Measurements from ENCODE around the gene GLUD2.
"Not testable (repeated sequence)": the region's sequence is repeated elsewhere in the genome, so short reads cannot be mapped to it uniquely, and the experiment has no call there.

Gene GLUD2

DNA sequence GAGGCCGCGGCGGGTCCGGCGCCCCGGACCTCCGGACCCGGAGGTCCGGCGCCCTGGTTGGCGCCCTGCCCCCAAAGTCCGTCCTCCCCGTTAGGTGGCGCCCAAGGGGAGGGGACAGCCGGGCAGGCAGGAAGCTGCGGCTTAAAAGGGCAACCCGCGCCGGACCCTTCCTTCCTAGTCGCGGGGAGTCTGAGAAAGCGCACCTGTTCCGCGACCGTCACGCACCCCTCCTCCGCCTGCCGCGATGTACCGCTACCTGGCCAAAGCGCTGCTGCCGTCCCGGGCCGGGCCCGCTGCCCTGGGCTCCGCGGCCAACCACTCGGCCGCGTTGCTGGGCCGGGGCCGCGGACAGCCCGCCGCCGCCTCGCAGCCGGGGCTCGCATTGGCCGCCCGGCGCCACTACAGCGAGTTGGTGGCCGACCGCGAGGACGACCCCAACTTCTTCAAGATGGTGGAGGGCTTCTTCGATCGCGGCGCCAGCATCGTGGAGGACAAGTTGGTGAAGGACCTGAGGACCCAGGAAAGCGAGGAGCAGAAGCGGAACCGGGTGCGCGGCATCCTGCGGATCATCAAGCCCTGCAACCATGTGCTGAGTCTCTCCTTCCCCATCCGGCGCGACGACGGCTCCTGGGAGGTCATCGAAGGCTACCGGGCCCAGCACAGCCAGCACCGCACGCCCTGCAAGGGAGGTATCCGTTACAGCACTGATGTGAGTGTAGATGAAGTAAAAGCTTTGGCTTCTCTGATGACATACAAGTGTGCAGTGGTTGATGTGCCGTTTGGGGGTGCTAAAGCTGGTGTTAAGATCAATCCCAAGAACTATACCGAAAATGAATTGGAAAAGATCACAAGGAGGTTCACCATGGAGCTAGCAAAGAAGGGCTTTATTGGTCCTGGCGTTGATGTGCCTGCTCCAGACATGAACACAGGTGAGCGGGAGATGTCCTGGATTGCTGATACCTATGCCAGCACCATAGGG lies at the start of gene GLUD2:
TSS of gene GLUD2 (plus strand) at position 170 of the 979 bp plus-strand sequence. CDS start at position 245, 75 bp downstream.
- DNase-seq (ENCODE audit: low read depth): not testable (repeated sequence)

DNA sequence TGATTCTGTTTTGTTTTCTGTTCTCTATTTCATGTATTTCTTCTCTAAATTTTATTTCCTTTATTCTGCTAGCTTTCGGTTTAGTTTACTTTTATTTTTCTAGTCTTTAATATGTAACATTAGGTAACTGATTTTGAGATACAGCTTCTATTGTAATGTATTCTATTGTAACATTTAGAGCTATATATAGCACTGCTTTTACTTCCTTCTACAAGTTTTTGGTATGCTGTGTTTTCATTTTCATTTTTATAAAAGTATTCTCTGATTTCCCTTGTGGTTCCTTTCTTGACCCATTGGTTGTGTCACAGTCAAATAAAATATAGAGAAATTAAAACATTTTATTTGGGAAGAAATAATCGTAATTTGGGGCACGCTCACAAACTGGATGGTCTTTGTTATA lies 48.0 kb upstream of the GLUD2 start:
- DNase-seq (ENCODE audit: low read depth): no peak

DNA sequence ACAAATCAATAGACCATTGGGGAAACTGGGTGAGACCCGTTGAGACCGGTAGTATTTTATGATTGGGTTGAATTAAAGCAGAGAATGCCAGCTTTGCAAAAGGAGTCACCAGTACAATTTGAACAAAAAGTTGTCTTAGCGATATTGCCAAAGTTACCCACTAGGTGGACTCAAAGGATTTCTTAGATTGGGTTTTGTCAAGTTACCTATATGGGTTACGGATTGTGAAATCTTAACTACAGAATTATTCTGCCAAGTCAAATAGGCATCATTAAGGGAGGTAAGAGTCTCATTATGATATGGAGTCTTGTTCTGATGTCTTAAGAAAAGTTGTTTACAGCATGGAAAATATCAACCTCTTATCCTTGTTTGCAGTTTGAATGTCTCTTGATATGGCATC lies 46.8 kb upstream of the GLUD2 start:
- DNase-seq (ENCODE audit: low read depth): no peak

DNA sequence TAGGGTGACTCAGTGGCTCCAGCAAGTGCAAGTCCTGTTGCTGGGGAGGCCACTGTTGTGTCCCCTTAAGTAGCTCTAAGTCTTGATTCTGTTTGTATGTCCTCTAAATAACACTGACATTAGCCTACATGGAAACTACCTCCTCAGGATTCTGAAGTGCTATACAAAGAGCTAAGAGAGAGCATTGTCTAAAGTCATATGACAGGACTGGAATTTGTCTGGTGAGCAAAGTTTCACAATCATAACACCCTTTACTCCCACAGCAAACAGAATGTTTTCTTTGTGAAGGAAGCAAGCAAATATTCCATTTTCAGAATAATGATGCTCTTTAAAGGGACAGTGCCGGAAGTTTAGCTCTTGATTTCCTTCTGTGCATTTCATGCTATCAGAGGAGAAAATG lies 38.5 kb upstream of the GLUD2 start:
- no peak for DNase-seq (ENCODE audit: low read depth)

DNA sequence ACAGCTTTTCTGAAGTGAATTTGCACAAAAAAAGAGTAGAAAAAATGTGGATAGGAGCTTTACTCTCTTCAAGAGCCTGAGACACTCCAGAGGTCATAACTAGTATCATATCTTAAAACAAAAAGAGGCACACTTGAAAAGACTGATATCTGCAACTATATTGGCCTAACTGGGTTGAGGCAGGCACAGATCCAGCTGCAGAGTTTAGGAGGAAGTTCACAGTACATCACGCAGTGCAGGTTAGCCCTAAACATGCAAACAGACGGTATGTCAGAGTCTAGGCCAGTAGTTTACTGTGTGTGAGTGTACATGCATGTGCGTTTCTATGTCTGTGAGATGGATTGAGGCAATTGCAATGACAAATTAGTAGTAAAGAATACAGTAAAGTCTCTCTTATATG lies 37.6 kb upstream of the GLUD2 start:
- DNase-seq (ENCODE audit: low read depth): no peak

DNA sequence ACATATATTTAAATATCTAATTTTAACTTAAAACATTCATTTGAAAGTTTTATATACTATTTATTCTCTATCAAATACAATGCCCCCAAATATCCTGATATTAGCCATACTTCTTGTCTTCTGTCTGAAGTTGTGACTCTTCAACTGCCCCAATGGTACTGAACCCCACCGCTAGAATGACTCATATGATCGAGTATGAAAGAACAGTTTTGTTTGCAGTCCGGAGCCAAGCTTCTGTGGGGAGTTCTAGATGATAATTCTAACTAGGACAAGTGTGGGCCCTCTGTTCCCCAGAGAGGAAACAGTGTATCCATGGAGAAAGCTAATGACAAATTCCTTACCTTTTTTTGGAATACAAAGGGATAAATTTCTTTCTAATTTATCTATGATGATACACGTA lies 37.2 kb upstream of the GLUD2 start:
- DNase-seq (ENCODE audit: low read depth): no peak

DNA sequence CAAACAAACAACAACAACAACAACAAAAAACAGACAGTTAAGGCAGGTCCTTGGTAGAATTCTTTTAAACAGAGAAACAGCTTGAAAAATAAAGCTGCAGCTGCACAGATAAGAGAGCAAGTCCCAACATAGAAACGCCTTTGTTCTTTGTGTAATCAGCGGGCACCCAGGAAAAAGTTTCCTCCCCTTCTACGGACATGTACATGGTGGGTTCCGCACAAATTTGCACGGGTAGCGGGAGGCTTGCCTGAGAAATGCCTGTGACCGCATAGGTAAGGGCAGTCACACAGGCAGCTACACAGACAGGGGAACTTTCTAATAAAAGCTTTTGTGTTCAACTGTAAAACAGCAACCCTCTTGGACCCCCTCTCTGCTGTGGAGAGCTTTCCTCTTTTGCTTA lies 36.2 kb upstream of the GLUD2 start:
- DNase-seq (ENCODE audit: low read depth): no peak

DNA sequence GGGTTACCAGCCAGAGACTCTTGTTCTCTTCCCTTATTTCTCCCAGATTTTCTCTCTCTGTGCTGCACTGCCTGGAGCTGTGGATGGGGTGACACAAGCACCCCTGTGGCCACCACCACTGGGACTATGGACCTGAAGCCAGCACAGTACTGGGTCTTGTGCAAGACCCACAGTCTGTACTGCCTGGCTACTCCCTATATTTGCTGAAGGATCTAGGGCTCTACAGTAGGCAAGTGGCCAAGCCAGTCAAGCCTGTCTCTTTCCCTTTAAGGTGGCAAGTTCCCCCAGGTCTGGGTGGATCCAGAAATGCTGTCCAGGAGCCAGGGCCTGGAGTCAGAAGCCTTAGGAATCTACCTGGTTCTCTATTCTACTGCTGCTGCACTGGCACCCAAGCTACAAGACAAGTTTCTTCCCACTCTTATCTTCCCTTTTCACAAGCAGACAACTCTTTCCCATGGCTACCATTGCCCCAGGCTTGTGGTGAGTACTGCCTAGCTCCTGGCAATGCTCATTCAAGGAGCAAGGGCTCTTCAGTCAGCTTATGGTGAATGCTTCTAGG lies 33.4 kb upstream of the GLUD2 start:
- DNase-seq (ENCODE audit: low read depth): no peak

DNA sequence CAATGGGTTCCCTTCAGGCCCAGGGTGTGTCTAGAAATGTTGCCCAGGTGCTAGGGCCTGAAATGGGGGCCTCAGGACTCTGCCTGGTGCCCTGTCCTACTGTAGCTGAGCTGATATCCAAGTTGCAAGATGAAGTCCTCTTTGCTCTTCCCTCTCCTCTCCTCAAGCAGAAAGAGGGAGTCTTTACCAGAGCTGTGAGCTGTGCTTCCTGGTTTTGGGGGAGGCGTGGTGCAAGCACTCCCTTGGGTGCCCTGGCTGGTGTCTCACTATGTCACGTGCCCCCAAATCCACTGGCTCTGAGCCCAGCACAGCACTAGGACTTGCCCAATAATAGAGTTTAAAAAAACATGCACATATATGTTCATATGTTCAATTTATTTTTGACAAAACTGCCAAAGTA lies 32.6 kb upstream of the GLUD2 start:
- DNase-seq (ENCODE audit: low read depth): no peak

DNA sequence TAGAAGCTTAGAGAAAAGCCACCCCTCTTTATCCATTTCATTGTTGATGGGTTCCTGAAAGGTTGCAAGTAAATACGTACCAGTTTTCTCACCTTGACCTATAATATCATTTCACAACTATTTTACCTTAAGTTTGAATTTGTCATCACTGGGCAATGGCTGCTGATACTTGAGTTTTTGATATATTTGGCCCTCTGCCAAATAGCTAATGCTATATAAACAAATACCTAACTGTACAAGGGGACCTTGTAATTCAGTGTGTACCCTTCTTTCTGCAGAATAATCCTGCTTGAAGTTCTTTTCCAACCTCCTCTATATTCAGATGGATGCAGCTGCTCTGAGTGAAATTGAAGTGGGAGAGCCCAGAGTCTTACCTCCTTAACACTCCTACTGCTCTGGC lies 19.0 kb upstream of the GLUD2 start:
- DNase-seq (ENCODE audit: low read depth): no peak

DNA sequence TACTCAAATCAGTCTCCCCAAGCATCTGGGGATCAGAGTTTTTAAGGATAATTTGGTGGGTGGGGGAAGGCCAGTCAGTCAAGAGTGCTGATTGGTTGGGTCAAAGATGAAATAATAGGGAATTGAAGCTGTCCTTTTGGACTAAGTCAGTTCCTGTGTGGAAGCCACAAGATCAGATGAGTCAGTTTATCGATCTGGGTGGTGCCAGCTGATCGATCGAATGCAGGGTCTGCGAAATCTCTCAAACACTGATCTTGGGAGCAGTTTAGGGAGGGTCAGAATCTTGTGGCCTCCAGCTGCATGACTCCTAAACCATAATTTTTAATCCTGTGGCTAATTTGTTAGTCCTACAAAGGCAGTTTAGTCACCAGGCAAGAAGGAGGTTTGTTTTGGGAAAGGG lies 17.3 kb upstream of the GLUD2 start:
- no peak for DNase-seq (ENCODE audit: low read depth)

DNA sequence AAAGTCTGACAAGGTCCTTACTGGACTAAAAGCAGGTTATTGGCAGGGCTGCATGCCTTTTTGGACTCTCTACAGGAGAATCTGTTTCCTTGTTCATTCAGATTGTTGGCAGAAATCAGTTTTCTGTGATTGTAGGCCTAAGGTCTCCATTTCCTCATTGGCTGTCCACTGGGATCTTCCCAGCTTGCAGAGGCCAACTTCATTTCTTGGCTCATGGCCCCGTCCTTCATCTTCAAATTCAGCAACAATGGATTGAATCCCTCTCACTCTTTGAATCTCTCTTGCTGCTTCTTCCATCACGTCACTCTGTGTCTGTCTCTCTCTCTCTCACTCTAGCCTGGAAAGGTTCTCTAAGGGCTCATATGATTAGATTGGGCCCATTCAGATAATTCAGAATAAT lies 14.9 kb upstream of the GLUD2 start:
- DNase-seq (ENCODE audit: low read depth): no peak

DNA sequence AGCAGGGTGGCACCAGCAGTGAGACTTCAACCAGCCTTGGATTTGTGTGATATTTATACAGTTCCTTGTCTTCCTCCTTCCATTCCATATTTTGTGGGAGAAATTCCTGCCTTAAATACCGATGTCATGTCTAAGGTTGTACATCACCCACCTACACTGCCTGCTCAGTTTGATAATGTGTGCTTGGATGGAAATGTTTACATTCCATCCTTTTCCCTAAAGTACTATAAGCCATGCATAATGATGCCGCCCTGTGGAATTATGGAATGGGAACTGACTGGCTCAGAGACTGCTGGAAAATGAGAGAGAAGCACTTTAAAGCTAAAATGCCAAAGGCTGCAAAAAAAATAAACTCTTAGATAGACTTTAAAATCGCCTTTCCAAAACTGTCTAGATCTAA lies 11.3 kb upstream of the GLUD2 start:
- no peak for DNase-seq (ENCODE audit: low read depth)

DNA sequence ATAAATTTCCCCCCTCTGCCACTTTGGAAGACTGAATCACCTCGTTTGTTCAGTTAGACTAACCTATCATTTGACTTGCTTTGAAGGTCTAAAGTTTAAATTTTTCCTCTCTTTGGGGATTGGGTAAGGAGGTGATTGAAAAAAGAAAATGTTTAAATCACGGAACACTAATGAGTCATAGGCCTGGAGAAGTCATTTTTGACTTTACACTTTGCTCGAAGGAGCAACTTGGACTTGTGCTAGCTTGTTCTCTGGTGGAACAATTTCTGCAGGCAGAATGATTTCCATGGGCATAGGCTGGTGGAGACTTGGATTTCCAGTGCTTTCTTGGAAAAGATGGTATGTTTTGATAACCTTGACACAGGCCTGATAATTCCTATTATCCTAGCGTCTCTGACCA lies 10.5 kb upstream of the GLUD2 start:
- DNase-seq (ENCODE audit: low read depth): no peak

DNA sequence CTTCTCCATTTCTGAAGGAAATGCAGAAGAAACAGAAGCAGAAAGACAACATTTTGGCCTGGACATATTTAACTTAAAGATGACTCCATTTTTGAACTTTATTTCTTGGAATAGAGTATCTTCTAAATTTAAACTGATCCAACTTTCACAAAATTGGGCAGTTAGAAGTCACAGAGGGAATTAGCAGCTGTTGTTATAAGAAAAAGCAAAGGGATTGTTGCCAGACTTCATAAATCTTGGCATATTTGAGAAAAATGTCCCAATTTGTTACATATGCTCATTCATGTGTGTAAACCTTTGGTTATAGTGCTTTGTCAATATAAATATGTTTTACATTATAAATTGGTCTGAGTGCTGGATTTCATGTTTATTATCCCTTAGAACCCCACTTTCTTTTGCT lies 3.4 kb downstream of the GLUD2 start:
- no peak for DNase-seq (ENCODE audit: low read depth)

DNA sequence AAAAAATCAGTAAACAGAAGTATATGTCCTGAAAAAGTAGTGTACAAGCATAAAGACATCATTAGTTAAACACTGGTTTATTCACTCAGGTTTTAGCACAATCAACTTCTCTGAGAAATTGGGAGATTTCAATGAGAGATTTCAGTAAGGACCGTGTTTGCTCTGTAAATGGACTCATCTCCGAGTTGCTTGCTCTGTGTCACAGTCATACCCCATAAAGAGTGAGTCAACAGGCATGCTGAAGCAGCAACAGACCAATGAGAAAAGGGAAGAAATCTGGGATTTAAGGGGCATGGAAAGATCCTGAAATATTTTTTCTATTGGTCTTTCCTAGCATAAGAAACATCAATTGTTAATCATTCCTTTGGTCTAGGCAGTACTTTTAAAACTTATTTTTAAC lies 4.7 kb downstream of the GLUD2 start:
- no peak for DNase-seq (ENCODE audit: low read depth)

DNA sequence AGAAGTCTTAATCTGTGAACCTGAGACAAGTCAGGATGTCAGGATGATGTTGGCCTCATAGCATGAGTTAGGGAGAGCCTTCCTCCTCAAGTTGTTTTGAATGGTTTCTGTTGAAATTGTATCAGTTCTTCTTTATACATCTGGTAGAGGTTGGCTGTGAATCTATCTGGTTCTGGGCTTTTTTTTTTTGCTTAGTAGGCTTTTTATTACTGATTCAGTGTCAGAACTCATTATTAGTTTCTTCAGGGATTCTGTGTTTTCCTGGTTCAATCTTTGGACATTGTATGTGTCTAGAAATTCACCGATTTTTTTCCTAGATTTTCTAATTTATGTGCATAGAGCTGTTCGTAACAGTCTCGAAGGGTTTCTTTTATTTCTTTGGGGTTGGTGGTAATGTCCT lies 14.9 kb downstream of the GLUD2 start:
- no peak for DNase-seq (ENCODE audit: low read depth)

DNA sequence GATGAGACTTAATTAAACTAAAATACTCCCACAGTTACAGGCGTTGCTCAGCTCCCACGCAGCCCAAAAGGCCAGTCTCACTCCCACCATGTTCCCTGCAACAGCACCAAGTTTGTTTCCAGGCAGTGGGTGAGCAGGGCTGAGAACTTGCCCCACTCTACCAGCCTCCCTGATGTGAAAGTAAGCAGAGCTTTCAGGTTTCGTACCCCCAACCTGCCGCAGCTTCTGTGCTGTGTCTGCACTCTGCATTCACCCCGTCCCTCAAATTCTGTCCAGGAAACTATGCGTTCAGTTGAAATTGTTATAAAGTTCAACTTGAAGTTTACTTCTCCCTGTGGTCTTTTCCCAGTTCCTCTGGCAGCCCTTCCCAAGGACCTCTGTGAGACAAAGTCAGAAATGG lies 17.2 kb downstream of the GLUD2 start:
- no peak for DNase-seq (ENCODE audit: low read depth)

DNA sequence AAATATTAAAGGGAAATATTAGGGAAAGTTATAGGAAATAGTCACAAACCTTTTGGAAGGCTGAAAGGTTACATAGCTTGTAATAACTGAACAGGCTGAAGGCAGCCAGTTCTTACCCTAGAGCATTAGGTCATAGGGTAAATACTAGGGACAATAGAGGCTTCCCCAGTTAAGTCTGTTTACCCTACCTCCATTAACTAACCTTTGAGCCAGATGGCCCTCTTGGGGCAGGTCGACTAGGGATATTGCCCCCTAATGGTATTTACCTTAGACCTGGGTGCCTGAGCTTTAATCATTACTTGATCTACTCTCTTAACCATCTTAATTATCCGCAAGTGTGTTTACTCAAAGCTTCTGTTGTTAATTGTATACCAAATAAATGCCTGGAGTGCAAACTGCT lies 36.8 kb downstream of the GLUD2 start:
- not testable (repeated sequence) for DNase-seq (ENCODE audit: low read depth)

DNA sequence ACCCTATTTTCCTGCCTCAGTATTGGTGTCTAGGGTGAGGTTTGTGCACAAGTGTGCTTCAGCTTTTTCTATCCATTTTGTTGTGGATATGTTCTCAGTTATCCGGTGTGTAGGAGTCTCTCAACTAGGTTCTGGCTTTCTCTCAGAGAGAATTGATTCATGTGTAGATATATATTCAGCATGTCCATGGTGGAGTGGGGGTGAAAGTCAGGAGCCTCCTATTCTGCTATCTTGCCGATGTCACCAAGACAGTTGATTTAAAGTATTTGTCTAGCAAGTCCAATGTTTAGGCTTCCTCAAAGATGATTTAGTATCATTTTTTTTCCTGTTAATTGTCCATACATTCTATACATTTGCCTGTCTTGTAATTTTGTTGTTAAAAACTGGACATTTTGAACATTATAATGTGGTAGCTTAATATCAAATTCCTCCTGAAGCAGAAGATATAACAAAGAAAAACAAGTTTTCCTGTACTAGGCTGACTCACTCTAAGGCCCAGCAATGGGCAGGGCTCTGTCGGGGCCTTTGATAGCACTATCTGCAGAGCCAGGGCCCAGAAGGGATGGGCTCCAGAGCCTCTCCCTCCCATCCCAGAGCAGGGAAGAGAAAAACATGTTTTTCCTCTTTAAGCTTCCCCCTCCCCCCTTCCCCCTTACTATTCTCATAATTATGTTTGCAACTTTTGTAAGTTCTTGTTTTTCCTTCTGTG lies 37.6 kb downstream of the GLUD2 start:
- no peak for DNase-seq (ENCODE audit: low read depth)

DNA sequence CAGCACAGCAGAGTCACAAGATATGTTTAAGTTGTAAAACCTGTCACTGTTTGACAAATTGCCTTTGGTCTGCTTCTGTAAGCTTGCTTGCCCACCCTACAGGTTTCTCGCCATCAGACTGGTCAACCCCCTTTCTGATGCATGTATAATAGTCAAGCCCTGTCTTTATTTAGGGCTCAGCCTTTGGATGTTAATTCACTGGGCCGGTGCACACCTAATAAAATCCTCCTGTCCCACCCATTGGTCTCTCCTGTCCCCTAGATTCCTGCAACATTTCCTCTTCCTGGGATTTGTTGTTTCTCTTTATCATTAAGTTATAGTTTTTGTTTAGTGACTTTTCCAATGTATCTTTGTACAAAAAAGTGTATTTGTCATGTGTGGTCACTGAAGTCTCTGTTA lies 38.2 kb downstream of the GLUD2 start:
- no peak for DNase-seq (ENCODE audit: low read depth)

DNA sequence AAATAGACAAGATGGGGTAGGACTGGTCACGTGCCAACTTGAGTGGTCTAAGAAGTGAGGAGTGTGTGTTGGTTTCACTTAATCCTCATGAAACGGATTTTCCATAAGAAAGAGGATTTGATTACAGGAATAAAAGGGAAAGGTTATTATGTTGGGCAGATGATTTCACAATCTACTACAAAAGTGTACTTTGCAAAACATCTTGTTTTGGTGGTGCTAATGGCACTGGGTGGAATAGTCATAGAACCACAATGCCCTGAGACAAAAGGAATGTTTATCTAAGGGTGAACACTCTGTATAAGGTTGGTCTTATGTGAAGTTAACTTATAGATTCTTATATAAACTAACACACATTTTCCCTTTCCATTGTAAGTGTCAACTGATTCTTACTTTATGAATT lies 45.6 kb downstream of the GLUD2 start:
- DNase-seq (ENCODE audit: low read depth): no peak

Data from activated T-cell treated with anti-CD3 and anti-CD28 coated beads for 1 hour (primary cell).